Colonic mucosa (tissue), 4 donors: Measurements from ENCODE around the gene SMIM35. TPM values are rescaled to one million over a fixed set of nuclear protein-coding genes. Genes with fewer than 3 reads are reported as not detected.

Experiments
- DNase-seq: peaks from one replicate; pipeline ENCODE4 v3.0.0-alpha.2; 2020
- H3K27ac ChIP-seq: fragments of 200-600 bp; one replicate; pipeline ENCODE4 v1.8.0; 2021
- H3K27me3 ChIP-seq: fragments of 200-600 bp; one replicate; pipeline ENCODE4 v1.8.0; 2021
- H3K36me3 ChIP-seq: fragments of 200-600 bp; one replicate; pipeline ENCODE4 v1.8.0; 2021
- H3K4me1 ChIP-seq: fragments of 200-600 bp; one replicate; pipeline ENCODE4 v1.8.0; 2021; ENCODE audit warnings: mild to moderate bottlenecking
- H3K4me3 ChIP-seq: fragments of 200-600 bp; one replicate; pipeline ENCODE4 v1.8.0; 2021
- H3K9ac ChIP-seq, 2 donors: one replicate each; pipeline ENCODE4 v1.7.0; 2013; ENCODE audit warnings: control low read depth in 2 of 2, low read depth in 2 of 2, low read length in 2 of 2
- H3K9me3 ChIP-seq: fragments of 200-600 bp; one replicate; pipeline ENCODE4 v1.8.0; 2021
- intact Hi-C: fragments of 100-400 bp; cut with DNase I; formaldehyde crosslinking; loops from one replicate; pipeline ENCODE4 v1.14.1; 2022
- total RNA-seq, 2 donors: library from RNA; stranded (reverse); fragmentation: NEBNext Ultra II Directional in 1 of 2; extraction: Animal tissue kit (Norgen Biotek cat#: 25700) in 1 of 2; gene quantifications; one replicate each; pipeline ENCODE4 v1.2.1, GENCODE V29; 2021
- TF ChIP-seq, protein P1 (sequence below): fragments of 200-600 bp; IDR thresholded peaks from one replicate; pipeline ENCODE4 v1.8.0; 2022; ENCODE audit warnings: antibody characterized with exemption, mild to moderate bottlenecking
- donor health status: healthy.
- donor health status: DM: no; HTN: no; CAD: no.
- donor health status: DM: no; HTN: no; CAD: no.

SMIM35 gene
- total RNA-seq, 2 donors from 2014 or later, result not detected

- H3K9me3 ChIP-seq, result no peaks in the 10 kb centered on the region
- no peaks in the 10 kb centered on the region for H3K27me3 ChIP-seq
- DNase-seq, result no peak
- no peak overlapping the region for H3K9ac ChIP-seq
- intact Hi-C loops, result no loop called here
- H3K4me3 ChIP-seq, result no peak overlapping the region
- H3K27ac ChIP-seq, result no peak overlapping the region
- TF ChIP-seq, protein P1, sequence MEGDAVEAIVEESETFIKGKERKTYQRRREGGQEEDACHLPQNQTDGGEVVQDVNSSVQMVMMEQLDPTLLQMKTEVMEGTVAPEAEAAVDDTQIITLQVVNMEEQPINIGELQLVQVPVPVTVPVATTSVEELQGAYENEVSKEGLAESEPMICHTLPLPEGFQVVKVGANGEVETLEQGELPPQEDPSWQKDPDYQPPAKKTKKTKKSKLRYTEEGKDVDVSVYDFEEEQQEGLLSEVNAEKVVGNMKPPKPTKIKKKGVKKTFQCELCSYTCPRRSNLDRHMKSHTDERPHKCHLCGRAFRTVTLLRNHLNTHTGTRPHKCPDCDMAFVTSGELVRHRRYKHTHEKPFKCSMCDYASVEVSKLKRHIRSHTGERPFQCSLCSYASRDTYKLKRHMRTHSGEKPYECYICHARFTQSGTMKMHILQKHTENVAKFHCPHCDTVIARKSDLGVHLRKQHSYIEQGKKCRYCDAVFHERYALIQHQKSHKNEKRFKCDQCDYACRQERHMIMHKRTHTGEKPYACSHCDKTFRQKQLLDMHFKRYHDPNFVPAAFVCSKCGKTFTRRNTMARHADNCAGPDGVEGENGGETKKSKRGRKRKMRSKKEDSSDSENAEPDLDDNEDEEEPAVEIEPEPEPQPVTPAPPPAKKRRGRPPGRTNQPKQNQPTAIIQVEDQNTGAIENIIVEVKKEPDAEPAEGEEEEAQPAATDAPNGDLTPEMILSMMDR, result no peak
- no peaks in the 10 kb centered on the region for H3K4me1 ChIP-seq
- no peaks in the 10 kb centered on the region for H3K36me3 ChIP-seq
Observed at GRCh38 chr11:118099838-118100556, 13.2 kb upstream of the SMIM35 start.

DNA sequence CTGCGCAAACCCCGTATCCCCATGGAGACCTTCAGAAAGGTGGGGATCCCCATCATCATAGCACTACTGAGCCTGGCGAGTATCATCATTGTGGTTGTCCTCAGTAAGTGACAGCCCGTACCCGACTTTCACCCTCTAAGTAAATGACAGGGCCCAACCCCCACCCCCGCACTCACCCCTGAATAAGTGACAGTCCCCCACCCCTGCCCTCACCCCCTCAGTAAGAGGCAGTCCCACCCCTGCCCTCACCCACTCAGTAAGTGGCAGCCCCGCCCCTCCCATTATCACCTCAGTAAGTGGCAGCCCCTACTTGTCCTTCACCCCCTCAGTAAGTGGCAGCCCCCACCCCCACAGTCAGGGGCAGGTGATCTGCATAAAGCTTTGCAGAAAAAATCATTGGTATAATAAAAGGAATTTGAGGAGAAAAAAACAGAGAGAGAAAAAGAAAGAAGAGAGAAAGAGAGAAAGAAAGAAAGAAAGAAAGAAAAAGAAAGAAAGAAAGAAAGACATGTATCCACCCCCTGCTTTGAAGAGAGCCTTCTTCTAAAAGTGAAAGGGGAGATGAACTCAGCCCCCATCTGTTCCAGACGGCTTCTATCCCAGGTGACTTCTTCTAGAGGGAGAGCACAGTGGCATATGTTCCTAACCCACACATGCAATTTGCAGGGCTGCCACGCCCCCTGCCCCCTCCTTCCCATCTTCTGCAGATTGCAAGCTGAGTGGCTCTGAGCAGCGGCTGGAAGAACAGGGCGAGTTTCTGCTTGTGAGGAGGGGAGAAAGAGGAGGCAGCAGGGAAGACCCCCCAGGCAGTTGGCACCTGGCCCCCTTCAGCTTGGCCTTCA lies 12.5 kb upstream of the SMIM35 start:
- intact Hi-C loops, result no loop called here
- Histone ChIP-seq H3K27me3 (no peaks in the 10 kb centered on the region), H3K9me3 (no peaks in the 10 kb centered on the region), H3K36me3 (no peaks in the 10 kb centered on the region), H3K9ac (no peak overlapping the region), H3K4me1 (no peaks in the 10 kb centered on the region), H3K4me3 (no peak overlapping the region), H3K27ac (no peak overlapping the region)
- TF ChIP-seq, protein P1, result no peak
- no peak for DNase-seq

DNA sequence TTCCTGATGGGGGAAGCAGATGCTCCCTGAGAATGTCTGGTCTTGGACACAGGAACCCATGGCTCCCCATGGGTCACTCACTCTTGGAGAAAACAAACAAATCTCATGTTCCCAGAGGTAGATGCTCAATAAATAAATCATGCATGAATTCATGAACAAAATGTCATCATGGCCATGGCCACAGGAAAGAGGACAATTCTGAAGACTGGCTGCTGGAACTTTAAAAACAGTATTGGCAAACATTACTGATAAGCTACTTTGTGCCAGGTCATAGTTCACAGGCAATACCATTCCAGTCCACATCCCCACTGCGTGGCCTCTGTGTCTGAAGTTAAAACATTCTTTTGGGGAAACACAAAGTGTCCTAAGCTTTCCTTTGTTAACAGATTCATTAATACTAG lies 9.2 kb upstream of the SMIM35 start:
- H3K4me1 ChIP-seq, result no peaks in the 10 kb centered on the region
- no peak for DNase-seq
- TF ChIP-seq, protein P1, result no peak
- H3K36me3 ChIP-seq, result no peaks in the 10 kb centered on the region
- no peaks in the 10 kb centered on the region for H3K9me3 ChIP-seq
- no peak overlapping the region for H3K27ac ChIP-seq
- H3K9ac ChIP-seq, result no peak overlapping the region
- H3K4me3 ChIP-seq, result no peak overlapping the region
- H3K27me3 ChIP-seq, result no peaks in the 10 kb centered on the region
- intact Hi-C loops, result no loop called here

DNA sequence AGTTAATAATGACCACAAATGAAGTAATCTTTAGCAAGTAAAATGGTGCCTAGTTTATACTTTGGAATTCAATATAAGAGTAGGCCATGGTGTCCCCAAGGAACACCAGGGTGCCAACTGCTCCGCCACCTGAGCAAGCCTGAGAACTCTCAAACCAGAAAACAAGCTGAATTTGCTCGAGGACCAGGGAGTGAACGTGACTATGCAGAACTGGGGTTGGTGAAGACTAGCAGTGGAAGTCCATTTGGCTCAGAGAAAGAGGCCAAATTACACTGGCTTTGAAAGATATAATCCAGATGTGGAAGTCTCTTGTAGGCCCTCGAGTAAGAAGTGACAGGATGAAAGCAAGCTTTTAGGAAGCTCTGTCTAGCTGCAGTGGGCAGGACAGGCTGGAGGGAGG lies 8.7 kb upstream of the SMIM35 start:
- Histone ChIP-seq H3K4me3 (no peak overlapping the region), H3K36me3 (no peaks in the 10 kb centered on the region), H3K4me1 (no peaks in the 10 kb centered on the region), H3K9me3 (no peaks in the 10 kb centered on the region), H3K27ac (no peak overlapping the region), H3K27me3 (no peaks in the 10 kb centered on the region), H3K9ac (no peak overlapping the region)
- intact Hi-C loops, result no loop called here
- TF ChIP-seq, protein P1, result no peak
- no peak for DNase-seq

GRCh38 chr11:118092907-118093571 lies 6.3 kb upstream of the SMIM35 start:
- Histone ChIP-seq H3K4me1 (no peaks in the 10 kb centered on the region), H3K9ac (no peak overlapping the region), H3K27ac (no peak overlapping the region), H3K36me3 (no peaks in the 10 kb centered on the region), H3K27me3 (no peaks in the 10 kb centered on the region), H3K9me3 (no peaks in the 10 kb centered on the region), H3K4me3 (no peak overlapping the region)
- DNase-seq, result no peak
- TF ChIP-seq, protein P1, result no peak
- intact Hi-C loops, result no loop called here
